ENCODE results near the gene RBPJ. TPM values are rescaled to one million over a fixed set of nuclear protein-coding genes. Genes with fewer than 3 reads are reported as not detected.

RBPJ gene
- polyA plus RNA-seq, 1 of the 3 experiments (the other 2 are of a cell fraction): 13.8 TPM

DNA sequence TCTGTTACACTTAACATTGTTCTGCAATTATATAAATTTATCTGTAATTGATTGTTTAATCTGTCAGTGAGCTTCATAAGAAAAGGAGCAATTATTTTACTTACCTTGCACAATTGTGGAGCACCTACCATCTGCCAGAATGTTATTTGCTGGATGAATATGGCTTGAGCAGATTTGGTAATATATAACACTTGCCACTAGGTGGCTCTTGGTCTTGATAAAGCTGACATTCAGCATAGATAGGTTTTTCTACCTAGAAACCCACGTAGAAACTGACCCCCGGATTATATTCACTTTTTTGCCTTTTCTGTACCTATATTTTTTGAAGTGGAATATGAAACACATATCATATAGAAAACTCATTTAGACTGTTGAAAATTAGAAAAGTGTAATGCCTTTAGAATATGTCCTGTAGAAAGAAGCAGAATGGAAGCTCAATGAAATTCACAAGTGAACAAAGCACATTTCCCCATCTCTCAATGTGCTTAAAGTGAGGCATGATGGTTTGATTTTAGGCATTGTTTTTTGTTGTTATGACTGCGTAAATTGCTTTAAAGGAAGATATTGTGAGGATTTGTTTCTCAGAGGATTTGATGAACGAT lies 9.5 kb downstream of the RBPJ start:
- 49% methylated on average over 4 of the region's 4 CpGs for WGBS (ENCODE audit: low lambda C conversion rate)
- ChIA-PET CTCF (interaction anchor here (0.6 to 12.7 kb wide), 51 partner anchors 10 to 405 kb away, joined by 3 to 201 read pairs (median 5); partner anchors contain the start of genes RBPJ and TBC1D19), POLR2A (no interaction called here)
- Histone ChIP-seq H3K79me2 (ENCODE audit: insufficient read depth) (peaks cover 94% of the 10 kb centered on the region), H3K4me3 (ENCODE audit: low read depth in 2 of 2, low read length in 1 of 2) (no peak overlapping the region), H3K36me3 (replicated peaks in 1 of 2; ENCODE audit: control insufficient read depth in 1 of 2, insufficient read depth in 2 of 2, low read length in 1 of 2) (no peaks in the 10 kb centered on the region), H3F3A (replicated peaks; ENCODE audit: insufficient read depth) (peaks cover 18% of the 10 kb centered on the region), H3K9me2 (no peaks in the 10 kb centered on the region), H3K27me3 (ENCODE audit: insufficient read depth) (no peaks in the 10 kb centered on the region), H4K20me1 (ENCODE audit: insufficient read depth) (peaks cover 62% of the 10 kb centered on the region), H3K4me2 (no peak overlapping the region), H2AFZ (ENCODE audit: low read depth) (no peak overlapping the region), H3K4me1 (ENCODE audit: control insufficient read depth in 1 of 2, insufficient read depth in 2 of 2, low read depth in 1 of 2, low read length in 1 of 2) (no peaks in the 10 kb centered on the region; a peak in 2 of 4 replicates), H3K9ac (no peak overlapping the region), H3K9me3 (no peaks in the 10 kb centered on the region), H3K27ac (ENCODE audit: low read depth in 2 of 2, low read length in 1 of 2) (no peak overlapping the region)
- TF ChIP-seq SIN3A (IDR thresholded peaks at IDR 0.05; ENCODE audit: borderline replicate concordance, low read depth, low read length) (no peak), RFX5 (IDR thresholded peaks at IDR 0.05; ENCODE audit: low read length) (peak; percentile 96), RXRA (IDR thresholded peaks at IDR 0.05; ENCODE audit: borderline replicate concordance, low read depth) (no peak), SMC3 (IDR thresholded peaks at IDR 0.05; ENCODE audit: low read depth, low read length) (peak; percentile 76), TEAD4 (IDR thresholded peaks at IDR 0.05; ENCODE audit: borderline replicate concordance, insufficient read depth) (no peak), FOXM1 (IDR thresholded peaks at IDR 0.05; ENCODE audit: low read depth) (no peak), NFIC (IDR thresholded peaks at IDR 0.05; ENCODE audit: borderline replicate concordance) (no peak), ELF1 (IDR thresholded peaks at IDR 0.05) (no peak), TCF12 (IDR thresholded peaks at IDR 0.05) (no peak), IRF3 (IDR thresholded peaks at IDR 0.05; ENCODE audit: low read depth, low read length) (no peak), POLR2AphosphoS5 (IDR thresholded peaks at IDR 0.05; ENCODE audit: low read depth, low read length) (no peak), RAD21 (IDR thresholded peaks at IDR 0.05; ENCODE audit: low read length) (peak; percentile 78), FOSL2 (IDR thresholded peaks at IDR 0.05; ENCODE audit: borderline replicate concordance, low read depth) (no peak)
- TF ChIP-seq, protein P1, sequence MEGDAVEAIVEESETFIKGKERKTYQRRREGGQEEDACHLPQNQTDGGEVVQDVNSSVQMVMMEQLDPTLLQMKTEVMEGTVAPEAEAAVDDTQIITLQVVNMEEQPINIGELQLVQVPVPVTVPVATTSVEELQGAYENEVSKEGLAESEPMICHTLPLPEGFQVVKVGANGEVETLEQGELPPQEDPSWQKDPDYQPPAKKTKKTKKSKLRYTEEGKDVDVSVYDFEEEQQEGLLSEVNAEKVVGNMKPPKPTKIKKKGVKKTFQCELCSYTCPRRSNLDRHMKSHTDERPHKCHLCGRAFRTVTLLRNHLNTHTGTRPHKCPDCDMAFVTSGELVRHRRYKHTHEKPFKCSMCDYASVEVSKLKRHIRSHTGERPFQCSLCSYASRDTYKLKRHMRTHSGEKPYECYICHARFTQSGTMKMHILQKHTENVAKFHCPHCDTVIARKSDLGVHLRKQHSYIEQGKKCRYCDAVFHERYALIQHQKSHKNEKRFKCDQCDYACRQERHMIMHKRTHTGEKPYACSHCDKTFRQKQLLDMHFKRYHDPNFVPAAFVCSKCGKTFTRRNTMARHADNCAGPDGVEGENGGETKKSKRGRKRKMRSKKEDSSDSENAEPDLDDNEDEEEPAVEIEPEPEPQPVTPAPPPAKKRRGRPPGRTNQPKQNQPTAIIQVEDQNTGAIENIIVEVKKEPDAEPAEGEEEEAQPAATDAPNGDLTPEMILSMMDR (IDR thresholded peaks at IDR 0.05): peak; percentile 81
- DNase-seq: peak; percentile 51

GRCh38 chr4:26330946-26331345 lies 10.1 kb downstream of the RBPJ start:
- no peaks in the 10 kb centered on the region; a peak in 1 of 4 replicates for H3K4me1 ChIP-seq (ENCODE audit: control insufficient read depth in 1 of 2, insufficient read depth in 2 of 2, low read depth in 1 of 2, low read length in 1 of 2)

More at GRCh38 chr4:26330946-26331345, 10.1 kb downstream of the RBPJ start:
- H3K9me2 ChIP-seq: no peaks in the 10 kb centered on the region
- DNase-seq: no peak
- ChIA-PET CTCF (interaction anchor here (0.7 to 12.7 kb wide), 37 partner anchors 12 to 405 kb away, joined by 3 to 201 read pairs (median 5); no protein-coding TSS in a partner anchor), POLR2A (no interaction called here)
- H4K20me1 ChIP-seq (ENCODE audit: insufficient read depth): peaks cover 57% of the 10 kb centered on the region
- peaks cover 94% of the 10 kb centered on the region for H3K79me2 ChIP-seq (ENCODE audit: insufficient read depth)
- H3K9ac ChIP-seq: no peak overlapping the region
- H2AFZ ChIP-seq (ENCODE audit: low read depth): no peak overlapping the region
- H3K4me2 ChIP-seq: no peak overlapping the region
- TF ChIP-seq ELF1 (IDR thresholded peaks at IDR 0.05): no peak
- TF ChIP-seq SIN3A (IDR thresholded peaks at IDR 0.05; ENCODE audit: borderline replicate concordance, low read depth, low read length): no peak
- TF ChIP-seq, protein P2, sequence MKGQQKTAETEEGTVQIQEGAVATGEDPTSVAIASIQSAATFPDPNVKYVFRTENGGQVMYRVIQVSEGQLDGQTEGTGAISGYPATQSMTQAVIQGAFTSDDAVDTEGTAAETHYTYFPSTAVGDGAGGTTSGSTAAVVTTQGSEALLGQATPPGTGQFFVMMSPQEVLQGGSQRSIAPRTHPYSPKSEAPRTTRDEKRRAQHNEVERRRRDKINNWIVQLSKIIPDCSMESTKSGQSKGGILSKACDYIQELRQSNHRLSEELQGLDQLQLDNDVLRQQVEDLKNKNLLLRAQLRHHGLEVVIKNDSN (IDR thresholded peaks at IDR 0.05; ENCODE audit: borderline replicate concordance, low read depth): no peak
- TF ChIP-seq FOXM1 (IDR thresholded peaks at IDR 0.05; ENCODE audit: low read depth): no peak
- no peak for TF ChIP-seq IRF3 (IDR thresholded peaks at IDR 0.05; ENCODE audit: low read depth, low read length)
- no peak for TF ChIP-seq RAD21 (IDR thresholded peaks at IDR 0.05; ENCODE audit: low read length)
- TF ChIP-seq, protein P1 (IDR thresholded peaks at IDR 0.05): no peak
- TF ChIP-seq, protein P3, sequence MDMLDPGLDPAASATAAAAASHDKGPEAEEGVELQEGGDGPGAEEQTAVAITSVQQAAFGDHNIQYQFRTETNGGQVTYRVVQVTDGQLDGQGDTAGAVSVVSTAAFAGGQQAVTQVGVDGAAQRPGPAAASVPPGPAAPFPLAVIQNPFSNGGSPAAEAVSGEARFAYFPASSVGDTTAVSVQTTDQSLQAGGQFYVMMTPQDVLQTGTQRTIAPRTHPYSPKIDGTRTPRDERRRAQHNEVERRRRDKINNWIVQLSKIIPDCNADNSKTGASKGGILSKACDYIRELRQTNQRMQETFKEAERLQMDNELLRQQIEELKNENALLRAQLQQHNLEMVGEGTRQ (IDR thresholded peaks at IDR 0.05; ENCODE audit: borderline replicate concordance, low read depth, low read length): no peak
- no peak for TF ChIP-seq RXRA (IDR thresholded peaks at IDR 0.05; ENCODE audit: borderline replicate concordance, low read depth)
- TF ChIP-seq POLR2AphosphoS5 (IDR thresholded peaks at IDR 0.05; ENCODE audit: low read depth, low read length): no peak
- TF ChIP-seq FOXJ3 (CRISPR knock-in tag; IDR thresholded peaks at IDR 0.05): no peak
- WGBS (ENCODE audit: low lambda C conversion rate): 97% methylated on average over 6 of the region's 6 CpGs
- H3K27me3 ChIP-seq (ENCODE audit: insufficient read depth): no peaks in the 10 kb centered on the region
- no peaks in the 10 kb centered on the region for H3K9me3 ChIP-seq
- H3K4me3 ChIP-seq (ENCODE audit: low read depth in 2 of 2, low read length in 1 of 2): no peak overlapping the region
- peaks cover 15% of the 10 kb centered on the region for H3F3A ChIP-seq (replicated peaks; ENCODE audit: insufficient read depth)
- no peaks in the 10 kb centered on the region for H3K36me3 ChIP-seq (replicated peaks in 1 of 2; ENCODE audit: control insufficient read depth in 1 of 2, insufficient read depth in 2 of 2, low read length in 1 of 2)
- no peak overlapping the region for H3K27ac ChIP-seq (ENCODE audit: low read depth in 2 of 2, low read length in 1 of 2)
